H1 (cell line): ENCODE data around the gene BICDL1. TPM values are rescaled to one million over a fixed set of nuclear protein-coding genes. Genes with fewer than 3 reads are reported as not detected.

Source experiments
- CREB1 ChIP-seq: IDR thresholded peaks from 2 replicates; pipeline ENCODE4 v1.6.1; 2012; ENCODE audit warnings: inconsistent platforms
- KDM1A ChIP-seq: fragments of 200-600, 300-600 bp; sonication (generic); IDR thresholded peaks from 2 replicates; pipeline ENCODE4 v1.7.1; 2016; ENCODE audit warnings: mild to moderate bottlenecking, low read length, borderline replicate concordance
- NRF1 ChIP-seq: IDR thresholded peaks from 2 replicates; pipeline ENCODE4 v1.6.1; 2011; ENCODE audit warnings: mild to moderate bottlenecking, low read depth, low read length, improper control_type of control experiment
- POLR2AphosphoS5 ChIP-seq: IDR thresholded peaks from 2 replicates; pipeline ENCODE4 v1.6.1; 2011; ENCODE audit warnings: low read depth, low read length
- SP4 ChIP-seq: IDR thresholded peaks from 2 replicates; pipeline ENCODE4 v1.6.1; 2012; ENCODE audit warnings: low read length, inconsistent platforms
- TCF12 ChIP-seq: IDR thresholded peaks from 2 replicates; pipeline ENCODE4 v1.6.1; 2011; ENCODE audit warnings: low read depth, mild to moderate bottlenecking, low read length
- ZNF274 ChIP-seq: IDR thresholded peaks from 2 replicates; pipeline ENCODE4 v1.7.0; 2012; ENCODE audit warnings: low read length, borderline replicate concordance; ENCODE audit errors: extremely low read depth
- polyA plus RNA-seq, 7 experiments: library from polyadenylated mRNA; depleted of rRNA in 3 of 7; stranded (reverse) in 5 of 7; unstranded in 2 of 7; fragments of >200 nt in 5 of 7; fragments of 200-250 nt in 2 of 7; gene quantifications; 1 replicate in 5 of 7; 2 replicates in 1 of 7; 4 replicates in 1 of 7; pipeline versions ENCODE4 v1.2.1 to v1.2.3, GENCODE V29; 2011 to 2013; ENCODE audit warnings: missing spikeins in 2 of 7, mixed read lengths in 2 of 7
- total RNA-seq: library from RNA; stranded (reverse); fragmentation: NEBNext Ultra II Directional; extraction: Animal tissue kit (Norgen Biotek cat#: 25700); gene quantifications from 2 replicates; pipeline ENCODE4 v1.2.1, GENCODE V29; 2021
- TF ChIP-seq, protein P1 (sequence below): fragments of 300-600 bp; sonication (generic); IDR thresholded peaks from 2 replicates; pipeline ENCODE4 v1.7.1; 2012; ENCODE audit warnings: low read length, moderate library complexity, mild to moderate bottlenecking, inconsistent platforms; ENCODE audit not compliant: insufficient replicate concordance
- TF ChIP-seq, protein P2 (sequence below): IDR thresholded peaks from 2 replicates; pipeline ENCODE4 v1.6.1; 2011; ENCODE audit warnings: low read depth, mild to moderate bottlenecking, low read length; ENCODE audit not compliant: insufficient read depth

The BICDL1 gene
- total and polyA plus RNA-seq, 2 of the 8 experiments (the other 6 are each of a cell fraction or from before 2014, with no cell fraction given), result 17.2 to 25.9 TPM

- TF ChIP-seq, protein P1, sequence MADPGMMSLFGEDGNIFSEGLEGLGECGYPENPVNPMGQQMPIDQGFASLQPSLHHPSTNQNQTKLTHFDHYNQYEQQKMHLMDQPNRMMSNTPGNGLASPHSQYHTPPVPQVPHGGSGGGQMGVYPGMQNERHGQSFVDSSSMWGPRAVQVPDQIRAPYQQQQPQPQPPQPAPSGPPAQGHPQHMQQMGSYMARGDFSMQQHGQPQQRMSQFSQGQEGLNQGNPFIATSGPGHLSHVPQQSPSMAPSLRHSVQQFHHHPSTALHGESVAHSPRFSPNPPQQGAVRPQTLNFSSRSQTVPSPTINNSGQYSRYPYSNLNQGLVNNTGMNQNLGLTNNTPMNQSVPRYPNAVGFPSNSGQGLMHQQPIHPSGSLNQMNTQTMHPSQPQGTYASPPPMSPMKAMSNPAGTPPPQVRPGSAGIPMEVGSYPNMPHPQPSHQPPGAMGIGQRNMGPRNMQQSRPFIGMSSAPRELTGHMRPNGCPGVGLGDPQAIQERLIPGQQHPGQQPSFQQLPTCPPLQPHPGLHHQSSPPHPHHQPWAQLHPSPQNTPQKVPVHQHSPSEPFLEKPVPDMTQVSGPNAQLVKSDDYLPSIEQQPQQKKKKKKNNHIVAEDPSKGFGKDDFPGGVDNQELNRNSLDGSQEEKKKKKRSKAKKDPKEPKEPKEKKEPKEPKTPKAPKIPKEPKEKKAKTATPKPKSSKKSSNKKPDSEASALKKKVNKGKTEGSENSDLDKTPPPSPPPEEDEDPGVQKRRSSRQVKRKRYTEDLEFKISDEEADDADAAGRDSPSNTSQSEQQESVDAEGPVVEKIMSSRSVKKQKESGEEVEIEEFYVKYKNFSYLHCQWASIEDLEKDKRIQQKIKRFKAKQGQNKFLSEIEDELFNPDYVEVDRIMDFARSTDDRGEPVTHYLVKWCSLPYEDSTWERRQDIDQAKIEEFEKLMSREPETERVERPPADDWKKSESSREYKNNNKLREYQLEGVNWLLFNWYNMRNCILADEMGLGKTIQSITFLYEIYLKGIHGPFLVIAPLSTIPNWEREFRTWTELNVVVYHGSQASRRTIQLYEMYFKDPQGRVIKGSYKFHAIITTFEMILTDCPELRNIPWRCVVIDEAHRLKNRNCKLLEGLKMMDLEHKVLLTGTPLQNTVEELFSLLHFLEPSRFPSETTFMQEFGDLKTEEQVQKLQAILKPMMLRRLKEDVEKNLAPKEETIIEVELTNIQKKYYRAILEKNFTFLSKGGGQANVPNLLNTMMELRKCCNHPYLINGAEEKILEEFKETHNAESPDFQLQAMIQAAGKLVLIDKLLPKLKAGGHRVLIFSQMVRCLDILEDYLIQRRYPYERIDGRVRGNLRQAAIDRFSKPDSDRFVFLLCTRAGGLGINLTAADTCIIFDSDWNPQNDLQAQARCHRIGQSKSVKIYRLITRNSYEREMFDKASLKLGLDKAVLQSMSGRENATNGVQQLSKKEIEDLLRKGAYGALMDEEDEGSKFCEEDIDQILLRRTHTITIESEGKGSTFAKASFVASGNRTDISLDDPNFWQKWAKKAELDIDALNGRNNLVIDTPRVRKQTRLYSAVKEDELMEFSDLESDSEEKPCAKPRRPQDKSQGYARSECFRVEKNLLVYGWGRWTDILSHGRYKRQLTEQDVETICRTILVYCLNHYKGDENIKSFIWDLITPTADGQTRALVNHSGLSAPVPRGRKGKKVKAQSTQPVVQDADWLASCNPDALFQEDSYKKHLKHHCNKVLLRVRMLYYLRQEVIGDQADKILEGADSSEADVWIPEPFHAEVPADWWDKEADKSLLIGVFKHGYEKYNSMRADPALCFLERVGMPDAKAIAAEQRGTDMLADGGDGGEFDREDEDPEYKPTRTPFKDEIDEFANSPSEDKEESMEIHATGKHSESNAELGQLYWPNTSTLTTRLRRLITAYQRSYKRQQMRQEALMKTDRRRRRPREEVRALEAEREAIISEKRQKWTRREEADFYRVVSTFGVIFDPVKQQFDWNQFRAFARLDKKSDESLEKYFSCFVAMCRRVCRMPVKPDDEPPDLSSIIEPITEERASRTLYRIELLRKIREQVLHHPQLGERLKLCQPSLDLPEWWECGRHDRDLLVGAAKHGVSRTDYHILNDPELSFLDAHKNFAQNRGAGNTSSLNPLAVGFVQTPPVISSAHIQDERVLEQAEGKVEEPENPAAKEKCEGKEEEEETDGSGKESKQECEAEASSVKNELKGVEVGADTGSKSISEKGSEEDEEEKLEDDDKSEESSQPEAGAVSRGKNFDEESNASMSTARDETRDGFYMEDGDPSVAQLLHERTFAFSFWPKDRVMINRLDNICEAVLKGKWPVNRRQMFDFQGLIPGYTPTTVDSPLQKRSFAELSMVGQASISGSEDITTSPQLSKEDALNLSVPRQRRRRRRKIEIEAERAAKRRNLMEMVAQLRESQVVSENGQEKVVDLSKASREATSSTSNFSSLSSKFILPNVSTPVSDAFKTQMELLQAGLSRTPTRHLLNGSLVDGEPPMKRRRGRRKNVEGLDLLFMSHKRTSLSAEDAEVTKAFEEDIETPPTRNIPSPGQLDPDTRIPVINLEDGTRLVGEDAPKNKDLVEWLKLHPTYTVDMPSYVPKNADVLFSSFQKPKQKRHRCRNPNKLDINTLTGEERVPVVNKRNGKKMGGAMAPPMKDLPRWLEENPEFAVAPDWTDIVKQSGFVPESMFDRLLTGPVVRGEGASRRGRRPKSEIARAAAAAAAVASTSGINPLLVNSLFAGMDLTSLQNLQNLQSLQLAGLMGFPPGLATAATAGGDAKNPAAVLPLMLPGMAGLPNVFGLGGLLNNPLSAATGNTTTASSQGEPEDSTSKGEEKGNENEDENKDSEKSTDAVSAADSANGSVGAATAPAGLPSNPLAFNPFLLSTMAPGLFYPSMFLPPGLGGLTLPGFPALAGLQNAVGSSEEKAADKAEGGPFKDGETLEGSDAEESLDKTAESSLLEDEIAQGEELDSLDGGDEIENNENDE, result no peak
- TF ChIP-seq NRF1 (no peak), ZNF274 (no peak), SP4 (no peak), TCF12 (no peak), CREB1 (no peak), KDM1A (no peak), POLR2AphosphoS5 (no peak)
- TF ChIP-seq, protein P2, sequence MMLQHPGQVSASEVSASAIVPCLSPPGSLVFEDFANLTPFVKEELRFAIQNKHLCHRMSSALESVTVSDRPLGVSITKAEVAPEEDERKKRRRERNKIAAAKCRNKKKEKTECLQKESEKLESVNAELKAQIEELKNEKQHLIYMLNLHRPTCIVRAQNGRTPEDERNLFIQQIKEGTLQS, result no peak
Observed at GRCh38 chr12:120037851-120038250, 48.8 kb downstream of the BICDL1 start (continued).
